Measurements from ENCODE around the gene PAM.

Gene PAM

GRCh38 chr5:102886586-102886985 is 131.5 kb downstream of the PAM start:
- no peak for TF ChIP-seq CTCF (conservative IDR thresholded peaks at IDR 0.05; ENCODE audit: low read depth)
- POLR2A ChIA-PET (ENCODE audit: low non-redundant PET) = no interaction called here
- DNase-seq (ENCODE audit: low spot score) = no peak
- no peak overlapping the region for H3K27ac ChIP-seq
- CTCF ChIA-PET = interaction anchor here (0.6 kb wide), 1 partner anchor 542 kb away, joined by 3 read pairs; no protein-coding TSS in a partner anchor

- no peak for TF ChIP-seq CTCF (conservative IDR thresholded peaks at IDR 0.05; ENCODE audit: low read depth)
- no peak for DNase-seq (ENCODE audit: low spot score)
- ChIA-PET CTCF (no interaction called here), POLR2A (ENCODE audit: low non-redundant PET) (no interaction called here)
- H3K27ac ChIP-seq = no peak overlapping the region
Observed at GRCh38 chr5:102888483-102888882, 133.4 kb downstream of the PAM start.

DNA sequence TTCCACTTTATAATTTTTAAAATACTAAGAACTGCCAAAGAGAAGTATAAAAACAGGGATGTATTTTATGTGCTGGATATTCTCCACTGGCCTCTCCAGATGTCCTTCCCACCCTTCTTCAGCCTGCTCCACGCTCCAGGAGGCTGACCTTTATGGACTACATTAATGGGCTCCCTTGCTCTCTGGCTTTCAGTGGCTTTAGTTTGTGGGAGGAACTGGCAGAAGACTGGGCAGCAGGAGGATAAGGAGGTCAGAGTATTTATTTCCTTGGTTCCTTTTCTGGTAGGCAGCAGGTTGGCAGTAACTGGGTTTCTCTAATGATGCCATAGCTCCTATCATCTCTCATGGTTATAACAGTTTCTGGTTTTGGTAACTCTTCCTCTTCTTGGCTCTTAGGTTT is 133.9 kb downstream of the PAM start:
- CTCF ChIA-PET = no interaction called here

GRCh38 chr5:102890133-102890532 is 135.0 kb downstream of the PAM start:
- no peak for TF ChIP-seq CTCF (conservative IDR thresholded peaks at IDR 0.05; ENCODE audit: low read depth)
- ChIA-PET CTCF (no interaction called here), POLR2A (ENCODE audit: low non-redundant PET) (no interaction called here)
- H3K27ac ChIP-seq = no peak overlapping the region
- no peak for DNase-seq (ENCODE audit: low spot score)

More for the DNA sequence above, 133.9 kb downstream of the PAM start:
- POLR2A ChIA-PET (ENCODE audit: low non-redundant PET) = no interaction called here
- TF ChIP-seq CTCF (conservative IDR thresholded peaks at IDR 0.05; ENCODE audit: low read depth) = no peak
- no peak for DNase-seq (ENCODE audit: low spot score)
- H3K27ac ChIP-seq = no peak overlapping the region

DNA sequence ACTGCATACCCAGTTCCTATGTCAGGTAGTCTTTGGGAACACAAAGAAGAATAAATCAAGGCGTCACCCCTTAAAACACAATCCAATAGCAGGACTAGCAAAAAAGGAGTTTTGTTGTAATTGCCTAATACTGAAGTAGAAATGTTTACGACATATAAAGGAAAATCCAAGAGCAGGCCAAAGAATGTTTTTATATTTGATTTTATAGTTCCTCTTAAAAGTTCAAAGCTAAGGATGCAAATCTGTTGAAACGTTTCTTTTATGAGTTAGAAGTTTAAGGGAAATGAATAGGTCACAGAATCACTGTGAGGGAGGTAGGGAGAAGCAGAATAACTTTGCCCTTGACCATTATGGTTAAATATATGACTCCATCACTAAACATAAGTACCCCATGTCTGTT is 136.1 kb downstream of the PAM start:
- CTCF ChIA-PET = no interaction called here
- H3K27ac ChIP-seq = no peak overlapping the region
- POLR2A ChIA-PET (ENCODE audit: low non-redundant PET) = no interaction called here
- no peak for TF ChIP-seq CTCF (conservative IDR thresholded peaks at IDR 0.05; ENCODE audit: low read depth)
- no peak for DNase-seq (ENCODE audit: low spot score)

GRCh38 chr5:102893942-102894341 is 138.8 kb downstream of the PAM start:
- no peak overlapping the region for H3K27ac ChIP-seq
- CTCF ChIA-PET = no interaction called here
- no peak for TF ChIP-seq CTCF (conservative IDR thresholded peaks at IDR 0.05; ENCODE audit: low read depth)
- no peak for DNase-seq (ENCODE audit: low spot score)
- POLR2A ChIA-PET (ENCODE audit: low non-redundant PET) = no interaction called here

- CTCF ChIA-PET = interaction anchor here (0.8 kb wide), 1 partner anchor 45 kb away, joined by 4 read pairs; no protein-coding TSS in a partner anchor
- no peak for DNase-seq (ENCODE audit: low spot score)
- H3K27ac ChIP-seq = no peak overlapping the region
- POLR2A ChIA-PET (ENCODE audit: low non-redundant PET) = no interaction called here
- TF ChIP-seq CTCF (conservative IDR thresholded peaks at IDR 0.05; ENCODE audit: low read depth) = no peak
Observed at GRCh38 chr5:102895234-102895633, 140.1 kb downstream of the PAM start.

Measured in RWPE1 (cell line).